ENCODE measurements around the gene MORN1. TPM values are rescaled to one million over a fixed set of nuclear protein-coding genes. Genes with fewer than 3 reads are reported as not detected.

Gene MORN1
- polyA plus RNA-seq, 1 of the 3 experiments (the other 2 are of a cell fraction), result 16.3 TPM

GRCh38 chr1:2337501-2337900 is 53.9 kb downstream of the MORN1 start:
- H3K79me2 ChIP-seq (ENCODE audit: insufficient read depth), result no peaks in the 10 kb centered on the region
- no peak overlapping the region for H3K9ac ChIP-seq
- DNase-seq, result no peak
- peaks cover 0 to 12% of the 10 kb centered on the region in 2 experiments; a peak in 1 of 4 replicates for H3K4me1 ChIP-seq (ENCODE audit: control insufficient read depth in 1 of 2, insufficient read depth in 2 of 2, low read depth in 1 of 2, low read length in 1 of 2)
- no peak overlapping the region for H3K27ac ChIP-seq (ENCODE audit: low read depth in 2 of 2, low read length in 1 of 2)
- H3K9me2 ChIP-seq, result no peaks in the 10 kb centered on the region
- H3K36me3 ChIP-seq (replicated peaks in 1 of 2; ENCODE audit: control insufficient read depth in 1 of 2, insufficient read depth in 2 of 2, low read length in 1 of 2), result no peaks in the 10 kb centered on the region
- no peak overlapping the region for H2AFZ ChIP-seq (ENCODE audit: low read depth)
- WGBS (ENCODE audit: low lambda C conversion rate), result 62% methylated on average over 5 of the region's 10 CpGs
- no peak overlapping the region for H3K4me2 ChIP-seq
- H3K9me3 ChIP-seq, result no peaks in the 10 kb centered on the region
- CTCF ChIA-PET, result interaction anchor here (1.1 to 2.6 kb wide), 2 partner anchors 9 to 142 kb away, joined by 4 to 11 read pairs; partner anchors contain the start of gene FAAP20
- no peak for TF ChIP-seq CTCF (IDR thresholded peaks at IDR 0.05)
- no peak for TF ChIP-seq TAF1 (IDR thresholded peaks at IDR 0.05; ENCODE audit: borderline replicate concordance, low read depth, low read length)
- TF ChIP-seq RAD21 (IDR thresholded peaks at IDR 0.05; ENCODE audit: low read length), result no peak
- TF ChIP-seq JUND (IDR thresholded peaks at IDR 0.05), result no peak
- TF ChIP-seq GABPA (IDR thresholded peaks at IDR 0.05; ENCODE audit: low read depth), result no peak
- TF ChIP-seq RCOR1 (IDR thresholded peaks at IDR 0.05; ENCODE audit: low read length), result no peak
- no peak for TF ChIP-seq YY1 (IDR thresholded peaks at IDR 0.05; ENCODE audit: low read depth)
- POLR2A ChIA-PET, result no interaction called here
- no peaks in the 10 kb centered on the region for H4K20me1 ChIP-seq (ENCODE audit: insufficient read depth)
- no peaks in the 10 kb centered on the region for H3F3A ChIP-seq (replicated peaks; ENCODE audit: insufficient read depth)
- H3K4me3 ChIP-seq (ENCODE audit: low read depth in 2 of 2, low read length in 1 of 2), result no peak overlapping the region
- H3K27me3 ChIP-seq (ENCODE audit: insufficient read depth), result no peaks in the 10 kb centered on the region

GRCh38 chr1:2337081-2337480 is 54.3 kb downstream of the MORN1 start:
- Histone ChIP-seq H3K9me3 (no peaks in the 10 kb centered on the region), H3K4me1 (ENCODE audit: control insufficient read depth in 1 of 2, insufficient read depth in 2 of 2, low read depth in 1 of 2, low read length in 1 of 2) (peaks cover 0 to 8% of the 10 kb centered on the region in 2 experiments; a peak in 1 of 4 replicates), H3K36me3 (replicated peaks in 1 of 2; ENCODE audit: control insufficient read depth in 1 of 2, insufficient read depth in 2 of 2, low read length in 1 of 2) (no peaks in the 10 kb centered on the region), H3K9ac (no peak overlapping the region), H3F3A (replicated peaks; ENCODE audit: insufficient read depth) (no peaks in the 10 kb centered on the region), H3K27ac (ENCODE audit: low read depth in 2 of 2, low read length in 1 of 2) (no peak overlapping the region), H3K27me3 (ENCODE audit: insufficient read depth) (no peaks in the 10 kb centered on the region), H3K79me2 (ENCODE audit: insufficient read depth) (no peaks in the 10 kb centered on the region), H3K4me3 (ENCODE audit: low read depth in 2 of 2, low read length in 1 of 2) (no peak overlapping the region), H4K20me1 (ENCODE audit: insufficient read depth) (no peaks in the 10 kb centered on the region), H3K4me2 (no peak overlapping the region), H3K9me2 (no peaks in the 10 kb centered on the region), H2AFZ (ENCODE audit: low read depth) (no peak overlapping the region)
- no peak for DNase-seq
- CTCF ChIA-PET, result interaction anchor here (1.1 to 2.6 kb wide), 2 partner anchors 8 to 142 kb away, joined by 4 to 11 read pairs; partner anchors contain the start of gene FAAP20
- POLR2A ChIA-PET, result no interaction called here
- WGBS (ENCODE audit: low lambda C conversion rate), result 81% methylated on average over 14 of the region's 23 CpGs
- TF ChIP-seq ZBTB33 (IDR thresholded peaks at IDR 0.05; ENCODE audit: borderline replicate concordance, low read depth), result no peak
- TF ChIP-seq MAX (IDR thresholded peaks at IDR 0.05; ENCODE audit: low read depth), result no peak
- no peak for TF ChIP-seq USF1 (IDR thresholded peaks at IDR 0.05; ENCODE audit: borderline replicate concordance, low read depth)
- no peak for TF ChIP-seq CTCF (IDR thresholded peaks at IDR 0.05)
- no peak for TF ChIP-seq SIN3A (IDR thresholded peaks at IDR 0.05; ENCODE audit: borderline replicate concordance, low read depth, low read length)
- TF ChIP-seq EZH2phosphoT487 (IDR thresholded peaks at IDR 0.05; ENCODE audit: borderline replicate concordance, low read depth), result no peak
- no peak for TF ChIP-seq POLR2AphosphoS5 (IDR thresholded peaks at IDR 0.05; ENCODE audit: low read depth, low read length)
- TF ChIP-seq MEF2A (IDR thresholded peaks at IDR 0.05; ENCODE audit: borderline replicate concordance, low read depth), result no peak
- TF ChIP-seq REST (IDR thresholded peaks at IDR 0.05; ENCODE audit: low read depth, low read length), result no peak
- TF ChIP-seq JUND (IDR thresholded peaks at IDR 0.05), result no peak
- TF ChIP-seq GATA2 (CRISPR knock-in tag; IDR thresholded peaks at IDR 0.05), result no peak
- no peak for TF ChIP-seq YY1 (IDR thresholded peaks at IDR 0.05; ENCODE audit: low read depth)

All from SK-N-SH (cell line).